SU-DHL-6 (cell line): ENCODE data around the gene C11orf24.
A peak's percentile ranks its signal among the peaks of the same experiment; 100 is the strongest.

ENCODE experiments used
- H2AFZ ChIP-seq: fragments of 200-600 bp; sonication (generic); 2 replicates; pipeline ENCODE4 v1.6.1; 2014; ENCODE audit warnings: low read depth, mild to moderate bottlenecking, moderate library complexity, mixed read lengths, antibody characterized with exemption, low read length; ENCODE audit not compliant: severe bottlenecking
- H3F3A ChIP-seq: fragments of 200-600 bp; shearing (Covaris generic); 2 replicates; pipeline ENCODE4 v1.6.0; 2016; ENCODE audit warnings: antibody characterized with exemption, mild to moderate bottlenecking; ENCODE audit not compliant: insufficient read depth
- H3K27ac ChIP-seq: fragments of 200-600 bp; sonication (generic); 2 replicates; pipeline ENCODE4 v1.5.1; 2016; ENCODE audit warnings: low read depth, mild to moderate bottlenecking, low read length, moderate library complexity, mixed read lengths
- H3K27me3 ChIP-seq: fragments of 200-600 bp; sonication (generic), shearing (Covaris generic); 2 replicates; pipeline ENCODE4 v1.6.0; 2014; ENCODE audit warnings: mild to moderate bottlenecking, low read length
- H3K36me3 ChIP-seq: fragments of 200-600 bp; sonication (generic); 2 replicates; pipeline ENCODE4 v1.6.1; 2014; ENCODE audit warnings: mild to moderate bottlenecking, low read length, mixed read lengths
- H3K4me2 ChIP-seq: fragments of 300-600, 200-600 bp; shearing (Covaris generic), sonication (generic); 2 replicates; pipeline ENCODE4 v1.6.0; 2014; ENCODE audit warnings: low read length, low read depth, mild to moderate bottlenecking; ENCODE audit not compliant: poor library complexity, severe bottlenecking
- H3K4me3 ChIP-seq: fragments of 200-600 bp; sonication (generic); 2 replicates; pipeline ENCODE4 v1.5.1; 2014; ENCODE audit warnings: antibody characterized with exemption, low read length, mild to moderate bottlenecking, mixed read lengths; ENCODE audit not compliant: insufficient read depth, poor library complexity, severe bottlenecking
- H3K79me2 ChIP-seq: fragments of 200-600 bp; sonication (generic); 2 replicates; pipeline ENCODE4 v1.6.1; 2014; ENCODE audit warnings: mild to moderate bottlenecking, low read length, moderate library complexity; ENCODE audit not compliant: insufficient read depth
- H3K9ac ChIP-seq: fragments of 200-600 bp; sonication (generic); 2 replicates; pipeline ENCODE4 v1.7.0; 2014; ENCODE audit warnings: mild to moderate bottlenecking, low read length
- H3K9me2 ChIP-seq: fragments of 200-600 bp; sonication (generic); replicated peaks from 2 replicates; pipeline ENCODE4 v1.6.1; 2014; ENCODE audit warnings: low read length; ENCODE audit not compliant: insufficient read depth
- H3K9me3 ChIP-seq: fragments of 200-600 bp; sonication (generic); 2 replicates; pipeline ENCODE4 v1.6.1; 2014; ENCODE audit warnings: low read length, mixed read lengths; ENCODE audit not compliant: insufficient read depth
- H4K20me1 ChIP-seq: fragments of 200-600 bp; sonication (generic); 2 replicates; pipeline ENCODE4 v1.6.1; 2014; ENCODE audit warnings: low read depth, mild to moderate bottlenecking, antibody characterized with exemption, low read length, moderate library complexity, mixed read lengths
- EZH2phosphoT487 ChIP-seq: fragments of 200-600 bp; sonication (generic), shearing (Covaris generic); conservative IDR thresholded peaks from 2 replicates; pipeline ENCODE4 v1.6.1; 2018; ENCODE audit warnings: mild to moderate bottlenecking, antibody characterized with exemption, low read length, moderate library complexity, mixed read lengths
- TF ChIP-seq, protein P1 (sequence below): fragments of 200-600 bp; sonication (generic); IDR thresholded peaks from one replicate; pipeline ENCODE4 v1.5.1; 2017; ENCODE audit warnings: antibody characterized with exemption, mild to moderate bottlenecking, low read length, moderate library complexity; ENCODE audit not compliant: insufficient read depth, poor library complexity, severe bottlenecking

C11orf24 gene

DNA sequence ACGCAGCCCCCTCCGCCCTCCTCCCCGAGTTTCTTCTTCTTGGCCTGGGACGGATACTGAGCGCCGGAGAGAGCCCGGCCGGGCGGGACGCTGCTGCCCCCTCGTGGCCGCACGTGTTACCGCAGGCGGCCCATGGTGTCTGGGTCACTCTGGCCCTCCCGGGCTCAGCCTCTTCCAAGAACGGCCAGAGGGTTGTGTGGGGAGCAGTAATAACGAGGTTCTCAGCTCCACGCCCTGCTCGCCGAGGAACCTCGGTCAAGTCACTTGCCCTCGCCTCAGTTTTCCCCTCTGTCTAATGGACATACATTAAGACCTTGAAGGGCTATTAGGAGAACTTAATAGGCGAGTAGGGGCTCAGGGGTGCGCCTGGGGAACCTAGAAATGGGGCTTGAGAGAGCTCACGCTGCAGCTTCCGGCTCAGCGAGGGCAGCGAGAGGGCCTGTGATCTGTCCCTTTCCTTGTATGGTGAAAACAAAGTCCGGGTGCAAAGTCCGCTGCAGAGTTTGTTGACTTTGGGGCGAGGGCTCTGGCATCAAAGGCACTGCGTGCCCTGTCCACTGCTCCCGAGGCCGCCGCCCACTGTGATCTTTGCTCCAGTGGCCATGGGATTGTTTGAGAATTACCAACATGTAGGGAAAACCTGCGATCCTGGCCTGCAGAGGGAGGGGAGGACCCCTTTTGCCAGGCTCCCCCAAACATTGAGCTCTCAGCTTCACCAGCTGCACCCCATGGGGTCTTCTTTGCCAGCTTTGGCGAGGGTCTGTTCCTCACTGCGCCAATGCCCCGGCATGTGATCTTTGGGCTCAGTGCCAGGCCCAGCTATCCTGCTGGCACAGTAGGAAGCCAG is 26.3 kb upstream of the C11orf24 start:
- Histone ChIP-seq H3K36me3 (no peaks in the 10 kb centered on the region), H3K9ac (no peak overlapping the region), H3K27me3 (no peaks in the 10 kb centered on the region), H3K9me2 (no peaks in the 10 kb centered on the region), H3K79me2 (no peaks in the 10 kb centered on the region), H3K4me2 (no peak overlapping the region), H2AFZ (no peak overlapping the region), H3F3A (no peaks in the 10 kb centered on the region), H3K27ac (no peak overlapping the region), H4K20me1 (no peaks in the 10 kb centered on the region), H3K4me3 (no peak overlapping the region), H3K9me3 (no peaks in the 10 kb centered on the region)
- no peak for TF ChIP-seq EZH2phosphoT487
- TF ChIP-seq, protein P1, sequence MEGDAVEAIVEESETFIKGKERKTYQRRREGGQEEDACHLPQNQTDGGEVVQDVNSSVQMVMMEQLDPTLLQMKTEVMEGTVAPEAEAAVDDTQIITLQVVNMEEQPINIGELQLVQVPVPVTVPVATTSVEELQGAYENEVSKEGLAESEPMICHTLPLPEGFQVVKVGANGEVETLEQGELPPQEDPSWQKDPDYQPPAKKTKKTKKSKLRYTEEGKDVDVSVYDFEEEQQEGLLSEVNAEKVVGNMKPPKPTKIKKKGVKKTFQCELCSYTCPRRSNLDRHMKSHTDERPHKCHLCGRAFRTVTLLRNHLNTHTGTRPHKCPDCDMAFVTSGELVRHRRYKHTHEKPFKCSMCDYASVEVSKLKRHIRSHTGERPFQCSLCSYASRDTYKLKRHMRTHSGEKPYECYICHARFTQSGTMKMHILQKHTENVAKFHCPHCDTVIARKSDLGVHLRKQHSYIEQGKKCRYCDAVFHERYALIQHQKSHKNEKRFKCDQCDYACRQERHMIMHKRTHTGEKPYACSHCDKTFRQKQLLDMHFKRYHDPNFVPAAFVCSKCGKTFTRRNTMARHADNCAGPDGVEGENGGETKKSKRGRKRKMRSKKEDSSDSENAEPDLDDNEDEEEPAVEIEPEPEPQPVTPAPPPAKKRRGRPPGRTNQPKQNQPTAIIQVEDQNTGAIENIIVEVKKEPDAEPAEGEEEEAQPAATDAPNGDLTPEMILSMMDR: peak; percentile 85

DNA sequence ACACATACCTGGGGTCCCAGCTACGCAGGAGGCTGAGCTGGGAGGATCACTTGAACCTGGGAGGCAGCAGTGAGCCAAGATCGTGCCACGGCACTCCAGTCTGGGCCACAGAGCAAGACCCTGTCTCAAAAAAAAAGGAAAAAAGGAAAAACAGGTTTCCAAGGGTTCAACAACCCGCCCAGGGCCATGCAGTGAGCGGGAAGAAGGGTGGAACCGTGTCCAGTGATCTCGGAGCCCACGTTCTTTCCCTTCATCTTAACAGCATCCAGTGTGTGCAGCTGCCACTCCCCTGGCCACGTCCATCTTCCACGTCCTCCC is 25.7 kb upstream of the C11orf24 start:
- Histone ChIP-seq H3K36me3 (no peaks in the 10 kb centered on the region), H3K27me3 (no peaks in the 10 kb centered on the region), H3K27ac (no peak overlapping the region), H3K9me3 (no peaks in the 10 kb centered on the region), H3K9me2 (no peaks in the 10 kb centered on the region), H3K4me2 (no peak overlapping the region), H3K79me2 (no peaks in the 10 kb centered on the region), H3K9ac (no peak overlapping the region), H4K20me1 (no peaks in the 10 kb centered on the region), H3K4me3 (no peak overlapping the region), H2AFZ (no peak overlapping the region), H3F3A (no peaks in the 10 kb centered on the region)
- TF ChIP-seq, protein P1: no peak
- TF ChIP-seq EZH2phosphoT487: no peak

GRCh38 chr11:68297052-68297378 is 25.2 kb upstream of the C11orf24 start:
- Histone ChIP-seq H3K27ac (no peak overlapping the region), H3K79me2 (no peaks in the 10 kb centered on the region), H3K9me3 (no peaks in the 10 kb centered on the region), H3K4me2 (no peak overlapping the region), H3K9me2 (no peaks in the 10 kb centered on the region), H4K20me1 (no peaks in the 10 kb centered on the region), H3K9ac (no peak overlapping the region), H3K27me3 (no peaks in the 10 kb centered on the region), H2AFZ (no peak overlapping the region), H3K36me3 (no peaks in the 10 kb centered on the region), H3F3A (no peaks in the 10 kb centered on the region), H3K4me3 (no peak overlapping the region)
- TF ChIP-seq EZH2phosphoT487: no peak
- TF ChIP-seq, protein P1: no peak
